Neural progenitor cell (in vitro differentiated cells): ENCODE results near the gene RAB6A. TPM values are rescaled to one million over a fixed set of nuclear protein-coding genes. Genes with fewer than 3 reads are reported as not detected.

ENCODE experiments used
- DNase-seq: peaks from one replicate; pipeline ENCODE4 v3.0.0-alpha.2; 2016; ENCODE audit warnings: low spot score
- H2AFZ ChIP-seq: fragments of 200-600 bp; sonication (generic); replicated peaks from 2 replicates; pipeline ENCODE4 v1.6.1; 2016; ENCODE audit warnings: antibody characterized with exemption
- H3F3A ChIP-seq: fragments of 200-600 bp; sonication (generic); 2 replicates; pipeline ENCODE4 v1.6.1; 2016; ENCODE audit warnings: antibody characterized with exemption, low read depth
- H3K27ac ChIP-seq: fragments of 200-600 bp; sonication (generic); 2 replicates; pipeline ENCODE4 v1.5.1; 2016; ENCODE audit warnings: mild to moderate bottlenecking
- H3K27me3 ChIP-seq: fragments of 200-600 bp; sonication (generic); 2 replicates; pipeline ENCODE4 v1.6.1; 2016; ENCODE audit warnings: mild to moderate bottlenecking, moderate library complexity
- H3K36me3 ChIP-seq: fragments of 200-600 bp; sonication (generic); 2 replicates; pipeline ENCODE4 v1.5.1; 2016
- H3K4me1 ChIP-seq: fragments of 200-600 bp; sonication (generic); 2 replicates; pipeline ENCODE4 v1.6.1; 2016; ENCODE audit warnings: mixed run types
- H3K4me2 ChIP-seq: fragments of 200-600 bp; sonication (generic); 2 replicates; pipeline ENCODE4 v1.6.1; 2016
- H3K4me3 ChIP-seq: fragments of 200-600 bp; sonication (generic); 2 replicates; pipeline ENCODE4 v1.5.1; 2016
- H3K79me2 ChIP-seq: fragments of 200-600 bp; sonication (generic); 2 replicates; pipeline ENCODE4 v1.6.1; 2016; ENCODE audit warnings: low read depth
- H3K9ac ChIP-seq: fragments of 200-600 bp; sonication (generic); 2 replicates; pipeline ENCODE4 v1.6.1; 2016
- H3K9me3 ChIP-seq: fragments of 200-600 bp; sonication (generic); 2 replicates; pipeline ENCODE4 v1.5.1; 2016; ENCODE audit warnings: low read depth
- H4K20me1 ChIP-seq: fragments of 200-600 bp; sonication (generic); 2 replicates; pipeline ENCODE4 v1.6.1; 2016; ENCODE audit warnings: low read depth
- H3K27ac Mint-ChIP-seq: 3 replicates; pipeline ENCODE4 v1.8.0; 2021; ENCODE audit warnings: mixed read lengths
- H3K27me3 Mint-ChIP-seq: 2 replicates; pipeline ENCODE4 v1.8.0; 2022; ENCODE audit warnings: low read depth, mild to moderate bottlenecking, inconsistent platforms, moderate library complexity, mixed read lengths; ENCODE audit not compliant: insufficient read depth
- H3K36me3 Mint-ChIP-seq: 3 replicates; pipeline ENCODE4 v1.8.0; 2021; ENCODE audit warnings: mixed read lengths
- H3K4me1 Mint-ChIP-seq: 3 replicates; pipeline ENCODE4 v1.8.0; 2021; ENCODE audit warnings: mixed read lengths
- H3K4me3 Mint-ChIP-seq: 3 replicates; pipeline ENCODE4 v1.8.0; 2021; ENCODE audit warnings: mild to moderate bottlenecking, moderate library complexity, mixed read lengths
- H3K9me3 Mint-ChIP-seq: 3 replicates; pipeline ENCODE4 v1.8.0; 2020; ENCODE audit warnings: mixed read lengths
- EZH2 ChIP-seq: fragments of 200-600 bp; sonication (generic); IDR thresholded peaks from 2 replicates; pipeline ENCODE4 v1.6.1; 2017; ENCODE audit warnings: antibody characterized with exemption, mild to moderate bottlenecking, moderate library complexity
- EZH2phosphoT487 ChIP-seq: fragments of 200-600 bp; sonication (generic); IDR thresholded peaks from 2 replicates; pipeline ENCODE4 v1.6.1; 2017; ENCODE audit warnings: antibody characterized with exemption
- total RNA-seq: library from RNA; depleted of rRNA; stranded (reverse); fragments of >200 nt; gene quantifications from 2 replicates; pipeline ENCODE4 v1.2.3, GENCODE V29; 2015; ENCODE audit warnings: low replicate concordance
- TF ChIP-seq, protein P1 (sequence below): fragments of 200-600 bp; sonication (generic); IDR thresholded peaks from 2 replicates; pipeline ENCODE4 v1.5.1; 2017; ENCODE audit warnings: antibody characterized with exemption, mild to moderate bottlenecking

RAB6A gene
- total RNA-seq, 1 donor from 2014 or later, result 54.7 TPM

GRCh38 chr11:73801136-73801535 lies 40.3 kb upstream of the RAB6A start:
- Histone ChIP-seq H3K79me2 (no peaks in the 10 kb centered on the region), H2AFZ (no peak overlapping the region), H4K20me1 (no peaks in the 10 kb centered on the region), H3K9ac (no peak overlapping the region), H3K9me3 (no peaks in the 10 kb centered on the region), H3K27me3 (no peaks in the 10 kb centered on the region), H3F3A (no peaks in the 10 kb centered on the region), H3K4me2 (no peak overlapping the region), H3K4me3 (no peak overlapping the region), H3K36me3 (no peaks in the 10 kb centered on the region), H3K27ac (no peak overlapping the region), H3K4me1 (no peaks in the 10 kb centered on the region)
- no peaks in the 10 kb centered on the region for H3K9me3 Mint-ChIP-seq
- TF ChIP-seq, protein P1, sequence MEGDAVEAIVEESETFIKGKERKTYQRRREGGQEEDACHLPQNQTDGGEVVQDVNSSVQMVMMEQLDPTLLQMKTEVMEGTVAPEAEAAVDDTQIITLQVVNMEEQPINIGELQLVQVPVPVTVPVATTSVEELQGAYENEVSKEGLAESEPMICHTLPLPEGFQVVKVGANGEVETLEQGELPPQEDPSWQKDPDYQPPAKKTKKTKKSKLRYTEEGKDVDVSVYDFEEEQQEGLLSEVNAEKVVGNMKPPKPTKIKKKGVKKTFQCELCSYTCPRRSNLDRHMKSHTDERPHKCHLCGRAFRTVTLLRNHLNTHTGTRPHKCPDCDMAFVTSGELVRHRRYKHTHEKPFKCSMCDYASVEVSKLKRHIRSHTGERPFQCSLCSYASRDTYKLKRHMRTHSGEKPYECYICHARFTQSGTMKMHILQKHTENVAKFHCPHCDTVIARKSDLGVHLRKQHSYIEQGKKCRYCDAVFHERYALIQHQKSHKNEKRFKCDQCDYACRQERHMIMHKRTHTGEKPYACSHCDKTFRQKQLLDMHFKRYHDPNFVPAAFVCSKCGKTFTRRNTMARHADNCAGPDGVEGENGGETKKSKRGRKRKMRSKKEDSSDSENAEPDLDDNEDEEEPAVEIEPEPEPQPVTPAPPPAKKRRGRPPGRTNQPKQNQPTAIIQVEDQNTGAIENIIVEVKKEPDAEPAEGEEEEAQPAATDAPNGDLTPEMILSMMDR, result no peak
- no peak for TF ChIP-seq EZH2phosphoT487
- no peak for TF ChIP-seq EZH2
- no peaks in the 10 kb centered on the region for H3K4me1 Mint-ChIP-seq
- no peak overlapping the region for H3K27ac Mint-ChIP-seq
- peaks cover 3% of the 10 kb centered on the region for H3K36me3 Mint-ChIP-seq
- H3K4me3 Mint-ChIP-seq, result no peak overlapping the region
- DNase-seq, result no peak
- H3K27me3 Mint-ChIP-seq, result peaks cover 2% of the 10 kb centered on the region

GRCh38 chr11:73800276-73800806 lies 39.5 kb upstream of the RAB6A start:
- H4K20me1 ChIP-seq, result no peaks in the 10 kb centered on the region
- H3K36me3 ChIP-seq, result no peaks in the 10 kb centered on the region
- H3K4me3 Mint-ChIP-seq, result no peak overlapping the region
- no peak overlapping the region for H3K4me2 ChIP-seq
- no peak overlapping the region for H3K9ac ChIP-seq
- no peaks in the 10 kb centered on the region for H3K4me1 ChIP-seq
- peak overlapping the region; percentile 26 for H3K27ac Mint-ChIP-seq
- no peak overlapping the region for H3K27ac ChIP-seq
- H3F3A ChIP-seq, result no peaks in the 10 kb centered on the region
- H3K79me2 ChIP-seq, result no peaks in the 10 kb centered on the region
- H3K9me3 Mint-ChIP-seq, result no peaks in the 10 kb centered on the region
- peaks cover 4% of the 10 kb centered on the region for H3K27me3 Mint-ChIP-seq
- no peaks in the 10 kb centered on the region for H3K9me3 ChIP-seq
- TF ChIP-seq EZH2phosphoT487 (no peak), EZH2 (no peak)
- TF ChIP-seq, protein P1, result no peak
- DNase-seq, result no peak
- H3K27me3 ChIP-seq, result no peaks in the 10 kb centered on the region
- H3K4me3 ChIP-seq, result no peak overlapping the region
- H3K4me1 Mint-ChIP-seq, result no peaks in the 10 kb centered on the region
- H2AFZ ChIP-seq, result no peak overlapping the region
- H3K36me3 Mint-ChIP-seq, result peaks cover 3% of the 10 kb centered on the region

DNA sequence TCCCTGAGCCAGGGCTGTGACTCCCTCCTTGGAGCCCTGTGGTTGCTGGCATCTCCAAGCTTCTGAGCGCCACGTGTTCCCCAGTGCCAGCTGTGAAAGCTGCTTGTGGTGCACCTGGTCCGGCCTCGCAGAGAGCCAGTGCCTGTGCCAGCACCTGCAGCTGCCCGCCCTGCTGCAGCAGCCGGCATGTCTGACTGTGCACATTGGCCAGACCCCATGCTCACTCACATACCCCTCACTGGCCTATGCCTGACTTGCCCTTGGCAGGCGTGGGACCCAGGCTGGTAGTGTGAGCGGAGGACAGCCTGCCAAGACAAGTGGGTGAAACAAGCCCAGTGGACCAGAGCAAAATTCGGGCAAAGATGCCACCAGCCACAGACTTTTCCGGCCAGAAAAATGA lies 36.6 kb upstream of the RAB6A start:
- peaks cover 2% of the 10 kb centered on the region for H3K36me3 Mint-ChIP-seq
- H3K9me3 Mint-ChIP-seq, result no peaks in the 10 kb centered on the region
- H3K4me1 Mint-ChIP-seq, result no peaks in the 10 kb centered on the region
- H3K9ac ChIP-seq, result no peak overlapping the region
- H3K79me2 ChIP-seq, result no peaks in the 10 kb centered on the region
- no peak for TF ChIP-seq EZH2
- TF ChIP-seq, protein P1, result no peak
- TF ChIP-seq EZH2phosphoT487, result no peak
- H3K36me3 ChIP-seq, result no peaks in the 10 kb centered on the region
- no peaks in the 10 kb centered on the region for H3K27me3 ChIP-seq
- no peak overlapping the region for H3K4me3 ChIP-seq
- no peaks in the 10 kb centered on the region for H4K20me1 ChIP-seq
- no peaks in the 10 kb centered on the region for H3F3A ChIP-seq
- peaks cover 4% of the 10 kb centered on the region for H3K27me3 Mint-ChIP-seq
- no peak overlapping the region for H2AFZ ChIP-seq
- H3K4me2 ChIP-seq, result no peak overlapping the region
- no peak overlapping the region for H3K27ac ChIP-seq
- no peak for DNase-seq
- H3K27ac Mint-ChIP-seq, result no peak overlapping the region
- no peaks in the 10 kb centered on the region for H3K4me1 ChIP-seq
- no peaks in the 10 kb centered on the region for H3K9me3 ChIP-seq
- no peak overlapping the region for H3K4me3 Mint-ChIP-seq
